Activated CD4-positive, alpha-beta T cell treated with anti-CD3 and anti-CD28 coated beads, Interleukin-2, amount 50 U/mL, for 24 hours (primary cell): ENCODE results near the gene TBRG1.
A peak's percentile ranks its signal among the peaks of the same experiment; 100 is the strongest.

Experiments used
- DNase-seq, 2 donors: peaks; one replicate each; pipeline ENCODE4 v3.0.0-alpha.2; 2020; ENCODE audit warnings: low read depth in 1 of 2, low spot score in 1 of 2

The TBRG1 gene

DNA sequence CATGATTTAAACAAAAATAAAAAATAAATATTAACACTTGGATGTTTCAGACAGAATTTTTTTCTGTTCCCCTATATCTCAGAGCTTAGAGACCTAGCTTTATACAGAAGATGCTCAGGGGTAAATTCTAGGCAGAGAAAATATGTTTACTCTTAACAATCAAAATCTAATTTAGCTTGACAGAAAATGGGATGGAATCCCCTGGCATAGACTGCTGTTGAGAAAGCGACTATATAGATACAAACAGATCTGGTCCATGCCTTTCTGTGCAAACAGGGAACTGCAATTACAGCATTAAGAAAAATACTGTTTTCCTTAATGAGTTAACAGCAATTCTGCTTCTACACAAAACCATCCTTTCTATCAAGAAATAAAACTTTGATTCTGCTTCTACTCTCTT, 36.3 kb downstream of the TBRG1 start:
- no peak for DNase-seq

DNA sequence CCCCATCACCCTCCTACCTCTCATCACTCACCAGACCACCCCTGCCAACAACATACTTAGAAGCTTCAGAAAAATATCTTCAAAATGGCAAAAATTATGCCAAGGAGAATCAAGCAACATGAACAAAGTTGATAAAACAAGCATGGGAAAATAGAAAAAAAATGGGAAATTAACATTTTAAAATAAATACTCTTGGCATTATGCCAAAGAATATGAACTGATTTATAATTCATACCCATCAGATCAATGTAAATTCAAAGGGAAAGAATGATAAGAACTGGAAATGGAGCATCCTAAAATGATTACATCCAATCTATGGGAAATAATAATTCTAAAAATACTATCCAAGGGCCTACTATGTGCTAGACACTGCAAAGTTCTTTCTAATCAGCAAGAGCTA, 38.9 kb downstream of the TBRG1 start:
- DNase-seq, result no peak

GRCh38 chr11:124662106-124662505, 39.4 kb downstream of the TBRG1 start:
- DNase-seq, result no peak

GRCh38 chr11:124663861-124664260, 41.2 kb downstream of the TBRG1 start:
- DNase-seq, result no peak

DNA sequence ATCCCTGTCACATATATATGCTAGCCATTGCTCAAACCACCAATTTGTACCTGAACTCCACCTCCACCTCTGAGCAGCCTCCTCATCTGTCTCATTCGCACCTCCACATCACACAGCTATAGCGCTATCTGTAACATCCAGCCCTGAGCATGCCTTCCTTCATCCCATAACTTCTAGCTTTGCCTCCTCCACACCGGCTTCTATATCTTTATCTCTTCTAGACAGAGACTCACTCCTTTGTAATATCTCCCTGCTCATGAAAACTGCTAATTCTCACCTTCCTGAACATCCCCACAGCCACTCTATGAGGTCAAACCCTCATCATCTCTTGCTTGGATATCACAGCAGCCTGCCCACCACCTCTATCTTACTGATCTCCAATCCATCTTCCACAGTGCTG, 44.9 kb downstream of the TBRG1 start:
- no peak for DNase-seq

GRCh38 chr11:124669193-124669592, 46.5 kb downstream of the TBRG1 start:
- peak in 1 of 2 donors; percentile 36 for DNase-seq

GRCh38 chr11:124670732-124671131, 48.1 kb downstream of the TBRG1 start:
- DNase-seq, result no peak

- no peak for DNase-seq
Measured at GRCh38 chr11:124672536-124673215, 50.0 kb downstream of the TBRG1 start.

DNA sequence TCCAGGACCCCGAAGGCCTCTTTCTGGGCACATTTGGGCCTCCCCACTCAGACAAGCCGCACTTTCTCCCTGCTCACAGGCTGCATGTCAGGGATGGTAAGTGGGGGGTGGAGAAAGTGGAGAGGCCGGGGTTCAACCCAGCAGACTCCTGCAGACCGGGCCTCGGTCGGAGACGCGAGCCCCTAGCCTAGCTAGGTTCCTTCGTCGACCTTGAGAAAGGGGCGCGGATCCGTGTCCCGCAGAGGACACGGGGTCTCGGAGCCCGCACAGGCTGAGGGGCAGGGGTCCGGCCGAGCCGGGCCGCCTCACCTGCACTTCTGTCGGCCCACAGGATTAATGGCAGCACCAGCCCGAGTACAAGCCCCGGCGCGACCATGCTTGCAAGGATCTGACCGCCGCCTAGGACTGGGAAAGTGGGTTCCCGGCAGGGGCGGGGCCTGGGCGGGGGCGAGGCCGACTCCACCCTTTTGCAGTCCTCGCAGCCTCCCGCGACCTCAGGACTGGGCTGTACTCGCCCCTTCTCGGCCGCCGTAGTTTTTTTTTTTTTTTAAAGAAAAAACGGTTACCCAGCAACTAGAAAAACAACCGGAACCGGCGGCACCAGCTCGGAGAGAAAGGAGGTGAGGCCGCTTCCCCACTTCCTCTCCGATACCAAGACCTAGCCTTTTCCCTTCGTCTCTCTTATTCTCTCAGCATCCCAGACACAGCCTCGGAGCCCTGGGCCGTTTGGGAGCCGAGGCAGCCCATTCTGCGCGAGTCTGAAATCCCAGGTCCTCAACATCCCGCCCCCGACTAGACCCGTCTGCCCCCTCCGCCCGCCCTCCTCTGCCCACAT, 50.9 kb downstream of the TBRG1 start, which contains the start of the genes SIAE and SPA17:
TSS of gene SIAE (minus strand) at position 407 of the 835 bp plus-strand sequence. CDS start at position 376, 31 bp downstream.
TSS of gene SPA17 (plus strand) at position 572 of the 835 bp plus-strand sequence. CDS start 1,361 bp downstream, outside the sequence.
- peak; percentile 56 to 82 for DNase-seq

- DNase-seq, result no peak
Measured at GRCh38 chr11:124674168-124674517, 51.5 kb downstream of the TBRG1 start.

- DNase-seq, result no peak
Measured at GRCh38 chr11:124674571-124674970, 51.9 kb downstream of the TBRG1 start.

GRCh38 chr11:124676386-124676785, 53.7 kb downstream of the TBRG1 start:
- no peak for DNase-seq

DNA sequence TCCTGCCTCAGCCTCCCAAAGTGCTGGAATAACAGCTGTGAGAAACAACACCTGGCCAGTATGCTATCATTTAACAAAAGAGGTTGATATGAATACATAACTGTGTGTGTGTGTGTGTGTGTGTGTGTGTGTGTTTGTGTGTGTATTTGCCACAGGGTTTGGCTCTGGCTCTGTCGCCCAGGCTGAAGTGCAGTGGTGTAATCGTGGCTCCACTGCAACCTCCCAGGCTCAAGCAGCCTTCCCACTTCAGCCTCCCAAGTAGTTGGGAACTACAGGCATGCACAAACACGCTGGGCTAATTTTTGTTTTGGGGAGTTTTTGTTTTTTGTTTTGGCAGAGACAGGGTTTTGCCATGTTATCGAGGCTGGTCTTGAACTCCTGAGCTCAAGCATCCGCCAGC, 55.8 kb downstream of the TBRG1 start:
- DNase-seq, result no peak

- DNase-seq, result no peak
Measured at GRCh38 chr11:124681421-124681820, 58.8 kb downstream of the TBRG1 start.

- no peak for DNase-seq
Measured at GRCh38 chr11:124682443-124682842, 59.8 kb downstream of the TBRG1 start.
